ENCODE data around the gene RREB1. TPM values are rescaled to one million over a fixed set of nuclear protein-coding genes. Genes with fewer than 3 reads are reported as not detected.

The RREB1 gene
- total RNA-seq, 1 experiment from 2014 or later, result 35.8 TPM

GRCh38 chr6:7246401-7247178, 138.8 kb downstream of the RREB1 start:
- Mint-ChIP-seq H3K4me1 (peaks cover 19 to 20% of the 10 kb centered on the region in 2 experiments), H3K36me3 (ENCODE audit: insufficient read depth in 1 of 3, low read depth in 3 of 3) (peaks cover 8 to 20% (median 19%) of the 10 kb centered on the region in 3 experiments; a peak in 6 of 7 replicates)
- H3K79me2 ChIP-seq (ENCODE audit: insufficient read depth, low read length), result no peaks in the 10 kb centered on the region

More at GRCh38 chr6:7246401-7247178, 138.8 kb downstream of the RREB1 start:
- Histone ChIP-seq H2BK20ac (ENCODE audit: low read depth, low read length, poor library complexity, severe bottlenecking) (no peak overlapping the region), H2AK5ac (ENCODE audit: insufficient read length, low read length) (no peak overlapping the region), H3K27me3 (ENCODE audit: insufficient read depth, low read length) (no peaks in the 10 kb centered on the region), H3K23me2 (ENCODE audit: insufficient read length, low read depth, low read length, poor library complexity, severe bottlenecking) (no peaks in the 10 kb centered on the region), H2AFZ (ENCODE audit: low read length) (no peak overlapping the region), H2BK12ac (ENCODE audit: insufficient read length, low read depth, low read length) (no peak overlapping the region), H3K79me1 (ENCODE audit: insufficient read depth, low read depth, low read length, poor library complexity, severe bottlenecking) (no peaks in the 10 kb centered on the region), H3K18ac (ENCODE audit: insufficient read length, low read depth, low read length) (no peak overlapping the region), H3T11ph (ENCODE audit: low read length) (no peak overlapping the region), H4K8ac (replicated peaks; ENCODE audit: insufficient read length, low read depth, low read length) (no peak overlapping the region), H3K27ac (ENCODE audit: insufficient read length, low read depth, low read length) (no peak overlapping the region), H3K9ac (ENCODE audit: extremely low read depth, insufficient read length, low read length) (no peak overlapping the region), H3K4me2 (ENCODE audit: insufficient read depth, insufficient read length, low read length) (no peak overlapping the region), H3K23ac (ENCODE audit: insufficient read length, low read depth, low read length) (no peak overlapping the region), H4K5ac (ENCODE audit: insufficient read length, low read depth, low read length) (no peak overlapping the region), H3K4ac (ENCODE audit: low read depth, low read length) (no peak overlapping the region), H2BK5ac (ENCODE audit: insufficient read length, low read length) (no peak overlapping the region), H3K9me3 (ENCODE audit: control insufficient read depth, low read depth, low read length) (no peaks in the 10 kb centered on the region), H3K14ac (ENCODE audit: insufficient read depth, low read length) (no peak overlapping the region), H2BK15ac (ENCODE audit: low read depth, low read length) (no peak overlapping the region), H4K20me1 (ENCODE audit: control insufficient read depth, insufficient read depth, insufficient read length) (no peaks in the 10 kb centered on the region), H3K56ac (ENCODE audit: insufficient read length, low read depth, low read length) (no peak overlapping the region), H4K91ac (ENCODE audit: insufficient read length, low read depth, low read length) (no peak overlapping the region), H3K4me1 (ENCODE audit: insufficient read depth, low read length) (peaks cover 12% of the 10 kb centered on the region), H2BK120ac (ENCODE audit: low read depth, low read length, poor library complexity, severe bottlenecking) (no peak overlapping the region)
- TF ChIP-seq, protein P1, sequence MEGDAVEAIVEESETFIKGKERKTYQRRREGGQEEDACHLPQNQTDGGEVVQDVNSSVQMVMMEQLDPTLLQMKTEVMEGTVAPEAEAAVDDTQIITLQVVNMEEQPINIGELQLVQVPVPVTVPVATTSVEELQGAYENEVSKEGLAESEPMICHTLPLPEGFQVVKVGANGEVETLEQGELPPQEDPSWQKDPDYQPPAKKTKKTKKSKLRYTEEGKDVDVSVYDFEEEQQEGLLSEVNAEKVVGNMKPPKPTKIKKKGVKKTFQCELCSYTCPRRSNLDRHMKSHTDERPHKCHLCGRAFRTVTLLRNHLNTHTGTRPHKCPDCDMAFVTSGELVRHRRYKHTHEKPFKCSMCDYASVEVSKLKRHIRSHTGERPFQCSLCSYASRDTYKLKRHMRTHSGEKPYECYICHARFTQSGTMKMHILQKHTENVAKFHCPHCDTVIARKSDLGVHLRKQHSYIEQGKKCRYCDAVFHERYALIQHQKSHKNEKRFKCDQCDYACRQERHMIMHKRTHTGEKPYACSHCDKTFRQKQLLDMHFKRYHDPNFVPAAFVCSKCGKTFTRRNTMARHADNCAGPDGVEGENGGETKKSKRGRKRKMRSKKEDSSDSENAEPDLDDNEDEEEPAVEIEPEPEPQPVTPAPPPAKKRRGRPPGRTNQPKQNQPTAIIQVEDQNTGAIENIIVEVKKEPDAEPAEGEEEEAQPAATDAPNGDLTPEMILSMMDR (conservative IDR thresholded peaks at IDR 0.05), result peak; percentile 51
- no peaks in the 10 kb centered on the region; a peak in 1 of 5 replicates for H3K9me3 Mint-ChIP-seq
- WGBS (ENCODE audit: extremely low coverage, insufficient read length, low lambda C conversion rate), result no CpG with 5 or more reads among the region's 71 CpGs
- DNase-seq, result peak; percentile 79
- no peaks in the 10 kb centered on the region for H3K27me3 Mint-ChIP-seq (ENCODE audit: low read depth)
- H3K27ac Mint-ChIP-seq, result no peak overlapping the region
- H3K4me3 Mint-ChIP-seq, result no peak overlapping the region

Measured in H9 (cell line).